Fibroblast of pulmonary artery (primary cell): ENCODE measurements around the gene ST6GALNAC3.
"Not testable (repeated sequence)": the region's sequence is repeated elsewhere in the genome, so short reads cannot be mapped to it uniquely, and the experiment has no call there.

Source experiments
- DNase-seq: peaks from one replicate; pipeline ENCODE4 v3.0.0-alpha.2; 2010; ENCODE audit warnings: low read depth
- H3K4me3 ChIP-seq: replicated peaks from 2 replicates; pipeline ENCODE4 v1.5.1; 2011; ENCODE audit warnings: low read depth, mild to moderate bottlenecking, control low read depth, low read length, moderate library complexity
- CTCF ChIP-seq: IDR thresholded peaks from 2 replicates; pipeline ENCODE4 v1.5.1; 2011; ENCODE audit warnings: mild to moderate bottlenecking, control low read depth, low read length, inconsistent platforms; ENCODE audit errors: missing control alignments

The ST6GALNAC3 gene

GRCh38 chr1:76093522-76094312, 19.2 kb downstream of the ST6GALNAC3 start:
- H3K4me3 ChIP-seq, result no peak overlapping the region
- no peak for TF ChIP-seq CTCF
- no peak for DNase-seq

GRCh38 chr1:76095802-76096201, 21.3 kb downstream of the ST6GALNAC3 start:
- no peak for DNase-seq
- no peak overlapping the region for H3K4me3 ChIP-seq
- TF ChIP-seq CTCF, result no peak

- not testable (repeated sequence) for H3K4me3 ChIP-seq, DNase-seq
These were observed 22.5 kb downstream of the ST6GALNAC3 start for GRCh38 chr1:76097064-76097463.

- no peak overlapping the region for H3K4me3 ChIP-seq
- DNase-seq, result no peak
- no peak for TF ChIP-seq CTCF
These were observed 24.3 kb downstream of the ST6GALNAC3 start for GRCh38 chr1:76098845-76099244.

- no peak for TF ChIP-seq CTCF
- no peak overlapping the region for H3K4me3 ChIP-seq
- no peak for DNase-seq
These were observed 27.0 kb downstream of the ST6GALNAC3 start for GRCh38 chr1:76101548-76101947.

GRCh38 chr1:76102046-76102445, 27.5 kb downstream of the ST6GALNAC3 start:
- no peak for TF ChIP-seq CTCF
- H3K4me3 ChIP-seq, result no peak overlapping the region
- no peak for DNase-seq

- no peak overlapping the region for H3K4me3 ChIP-seq
- no peak for TF ChIP-seq CTCF
- peak; percentile 10 for DNase-seq
These were observed 28.5 kb downstream of the ST6GALNAC3 start for GRCh38 chr1:76103034-76103433.
